Placental pericyte (primary cell): ENCODE measurements around the gene ITGAV. TPM values are rescaled to one million over a fixed set of nuclear protein-coding genes. Genes with fewer than 3 reads are reported as not detected.

Experiments
- total RNA-seq: library from RNA; depleted of rRNA; stranded (reverse); fragments of >200 nt; gene quantifications from 2 replicates; pipeline ENCODE4 v1.2.3, GENCODE V29; 2012

Gene ITGAV
- 204 and 210 TPM in 2 replicates for total RNA-seq

GRCh38 chr2:186589612-186590349 is at the start of gene ITGAV:
Gene ITGAV, plus strand, starts transcription at chr2:186590056. Its CDS starts 283 bp downstream, at chr2:186590339.

Other genes with a start within 250 kb of the ITGAV start
- gene ZC3H15, start 103.8 kb upstream of the ITGAV start, total RNA-seq, result 53.7 and 64.8 TPM in 2 replicates
- gene FAM171B, start 104.0 kb downstream of the ITGAV start, total RNA-seq, result 5.5 and 21.2 TPM in 2 replicates